ENCODE measurements around the gene ECPAS. TPM values are rescaled to one million over a fixed set of nuclear protein-coding genes. Genes with fewer than 3 reads are reported as not detected.

The ECPAS gene
- total and polyA plus RNA-seq, 2 experiments from 2014 or later = 32.1 to 65.6 TPM

DNA sequence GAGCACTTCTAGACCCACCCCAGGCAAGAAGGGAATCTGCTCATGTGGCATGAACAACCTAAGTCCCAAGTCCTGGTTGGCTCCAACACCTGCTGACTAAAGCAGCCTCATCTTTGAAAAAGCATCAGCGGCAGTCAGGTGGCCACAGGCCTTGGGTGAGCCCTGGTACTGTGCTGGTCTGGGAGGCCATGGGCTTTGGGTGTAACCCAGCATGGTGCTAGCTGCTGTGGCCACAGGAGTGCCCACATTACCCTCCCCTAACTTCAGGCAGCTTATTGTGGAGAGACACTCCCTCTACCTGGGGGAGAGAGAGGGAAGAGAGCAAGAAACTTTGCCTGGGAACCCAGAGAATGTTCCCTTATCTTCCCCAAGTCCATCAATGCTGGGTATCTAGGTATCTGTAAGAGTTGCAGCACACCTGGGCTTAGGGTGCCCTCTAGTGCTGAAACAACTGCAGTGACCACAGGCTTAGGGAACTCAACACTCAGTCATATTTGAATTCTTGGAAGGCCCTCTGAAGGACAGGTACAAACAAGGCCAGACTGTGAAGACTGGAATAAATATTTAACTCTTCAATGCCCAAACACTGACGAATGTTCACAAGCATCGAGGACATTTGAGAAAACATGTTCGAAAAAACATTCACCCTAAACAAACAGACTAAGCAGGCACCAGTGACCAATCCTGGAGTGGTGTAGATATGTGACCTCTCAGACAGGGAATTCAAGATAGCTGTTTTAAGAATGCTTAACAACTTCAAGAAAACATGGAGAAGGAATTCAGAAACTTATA is 84.2 kb downstream of the ECPAS start:
- H3K36me3 ChIP-seq (replicated peaks; ENCODE audit: insufficient read depth, low read depth) = no peaks in the 10 kb centered on the region
- TF ChIP-seq EZH2 (IDR thresholded peaks at IDR 0.05; ENCODE audit: borderline replicate concordance) (no peak), EZH2phosphoT487 (IDR thresholded peaks at IDR 0.05; ENCODE audit: low read depth, severe bottlenecking, unreplicated experiment) (no peak), CTCF (IDR thresholded peaks at IDR 0.05; ENCODE audit: poor library complexity) (peak; percentile 44)

GRCh38 chr9:111399211-111399739 is 84.9 kb downstream of the ECPAS start:
- Histone ChIP-seq H3K9me2 (replicated peaks; ENCODE audit: insufficient read depth) (no peaks in the 10 kb centered on the region), H3K27me3 (no peaks in the 10 kb centered on the region), H3K4me3 (no peak overlapping the region), H3K36me3 (replicated peaks; ENCODE audit: insufficient read depth, low read depth) (no peaks in the 10 kb centered on the region), H3K9me3 (ENCODE audit: low read depth) (peaks cover 20% of the 10 kb centered on the region), H3K4me2 (no peak overlapping the region), H3K4me1 (ENCODE audit: insufficient read depth) (no peaks in the 10 kb centered on the region), H4K20me1 (ENCODE audit: insufficient read depth, poor library complexity, severe bottlenecking) (no peaks in the 10 kb centered on the region), H3K27ac (no peak overlapping the region), H2AFZ (no peak overlapping the region), H3K79me2 (peaks cover 2% of the 10 kb centered on the region)
- TF ChIP-seq CTCF (IDR thresholded peaks at IDR 0.05; ENCODE audit: poor library complexity) (no peak), EZH2phosphoT487 (IDR thresholded peaks at IDR 0.05; ENCODE audit: low read depth, severe bottlenecking, unreplicated experiment) (no peak), EZH2 (IDR thresholded peaks at IDR 0.05; ENCODE audit: borderline replicate concordance) (no peak)
- DNase-seq (ENCODE audit: low spot score) = no peak
- WGBS (ENCODE audit: low lambda C conversion rate, missing lambda C conversion rate) = 92% methylated on average over 4 of the region's 4 CpGs

More for the DNA sequence above, 84.2 kb downstream of the ECPAS start:
- H3K79me2 ChIP-seq = peaks cover 2% of the 10 kb centered on the region
- no peak overlapping the region for H3K27ac ChIP-seq
- H4K20me1 ChIP-seq (ENCODE audit: insufficient read depth, poor library complexity, severe bottlenecking) = no peaks in the 10 kb centered on the region
- no peak overlapping the region for H2AFZ ChIP-seq
- no peaks in the 10 kb centered on the region for H3K27me3 ChIP-seq
- no peak overlapping the region for H3K4me3 ChIP-seq
- H3K4me1 ChIP-seq (ENCODE audit: insufficient read depth) = no peaks in the 10 kb centered on the region
- no peak overlapping the region for H3K4me2 ChIP-seq
- DNase-seq (ENCODE audit: low spot score) = peak; percentile 30
- H3K9me3 ChIP-seq (ENCODE audit: low read depth) = peaks cover 20% of the 10 kb centered on the region
- H3K9me2 ChIP-seq (replicated peaks; ENCODE audit: insufficient read depth) = no peaks in the 10 kb centered on the region
- 94% methylated on average over 4 of the region's 4 CpGs for WGBS (ENCODE audit: low lambda C conversion rate, missing lambda C conversion rate)

- TF ChIP-seq CTCF (IDR thresholded peaks at IDR 0.05; ENCODE audit: poor library complexity) (no peak), EZH2phosphoT487 (IDR thresholded peaks at IDR 0.05; ENCODE audit: low read depth, severe bottlenecking, unreplicated experiment) (no peak), EZH2 (IDR thresholded peaks at IDR 0.05; ENCODE audit: borderline replicate concordance) (no peak)
- Histone ChIP-seq H3K9me2 (replicated peaks; ENCODE audit: insufficient read depth) (no peaks in the 10 kb centered on the region), H2AFZ (no peak overlapping the region), H3K4me2 (no peak overlapping the region), H3K27me3 (no peaks in the 10 kb centered on the region), H3K36me3 (replicated peaks; ENCODE audit: insufficient read depth, low read depth) (no peaks in the 10 kb centered on the region), H3K79me2 (no peaks in the 10 kb centered on the region), H4K20me1 (ENCODE audit: insufficient read depth, poor library complexity, severe bottlenecking) (no peaks in the 10 kb centered on the region), H3K4me1 (ENCODE audit: insufficient read depth) (no peaks in the 10 kb centered on the region), H3K27ac (no peak overlapping the region), H3K9me3 (ENCODE audit: low read depth) (no peaks in the 10 kb centered on the region), H3K4me3 (no peak overlapping the region)
- DNase-seq (ENCODE audit: low spot score) = no peak
- 90% methylated on average over 1 of the region's 1 CpG for WGBS (ENCODE audit: low lambda C conversion rate, missing lambda C conversion rate)
These were observed 90.2 kb downstream of the ECPAS start for GRCh38 chr9:111393971-111394370.
